HG02981 (cell line): Measurements from ENCODE around the gene KRT77.
"Not testable (repeated sequence)": the region's sequence is repeated elsewhere in the genome, so short reads cannot be mapped to it uniquely, and the experiment has no call there.

Experiments
- ATAC-seq: cut with Tn5 transposase; IDR thresholded peaks from one replicate; pipeline ENCODE4 v1.9.1; 2021; ENCODE audit warnings: mild to moderate bottlenecking, moderate library complexity; ENCODE audit not compliant: unreplicated experiment

Gene KRT77

DNA sequence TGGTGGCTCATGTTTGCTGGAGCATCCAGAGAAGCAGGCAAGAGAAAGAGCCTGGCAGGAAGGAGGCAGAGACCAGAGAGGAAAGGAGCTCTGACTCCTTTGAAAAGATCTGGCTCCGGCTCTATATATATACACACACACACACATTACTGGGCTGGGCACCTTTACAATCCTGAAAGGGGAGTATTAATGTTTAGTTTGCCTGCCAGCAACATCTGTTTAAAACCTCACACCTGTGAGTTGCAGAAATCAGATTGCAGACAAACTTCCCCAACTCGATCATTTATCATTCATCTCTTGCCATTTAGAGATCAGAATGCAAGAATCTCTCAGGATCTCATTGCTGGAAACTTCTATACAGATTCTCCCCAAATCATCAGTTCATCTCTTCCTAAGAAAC, at the start of gene KRT77:
TSS of gene KRT77 (minus strand) at position 101 of the 400 bp plus-strand sequence. CDS start at position 11, 90 bp downstream.
- no peak for ATAC-seq

GRCh38 chr12:52752516-52752915, 49.2 kb upstream of the KRT77 start:
- no peak for ATAC-seq

DNA sequence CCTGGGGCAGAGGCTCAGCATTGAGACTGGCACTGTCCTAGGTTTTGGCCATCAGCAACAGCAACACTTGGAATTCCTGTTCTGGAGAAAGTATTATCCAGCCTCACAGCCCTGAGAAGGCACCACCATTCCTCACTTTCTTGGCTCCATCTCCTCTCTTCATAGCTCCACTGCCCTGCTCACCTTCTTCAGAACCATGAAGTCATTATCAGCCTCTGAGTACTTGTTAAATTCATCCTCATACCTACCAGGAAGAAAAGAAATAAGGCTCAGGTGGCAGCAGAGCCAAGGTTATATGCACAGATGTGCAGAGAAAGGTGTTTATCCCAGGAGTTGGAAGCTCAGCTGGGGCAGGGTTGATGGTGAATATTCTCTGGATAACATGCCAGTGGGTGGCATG, 48.5 kb upstream of the KRT77 start:
- ATAC-seq, result no peak

DNA sequence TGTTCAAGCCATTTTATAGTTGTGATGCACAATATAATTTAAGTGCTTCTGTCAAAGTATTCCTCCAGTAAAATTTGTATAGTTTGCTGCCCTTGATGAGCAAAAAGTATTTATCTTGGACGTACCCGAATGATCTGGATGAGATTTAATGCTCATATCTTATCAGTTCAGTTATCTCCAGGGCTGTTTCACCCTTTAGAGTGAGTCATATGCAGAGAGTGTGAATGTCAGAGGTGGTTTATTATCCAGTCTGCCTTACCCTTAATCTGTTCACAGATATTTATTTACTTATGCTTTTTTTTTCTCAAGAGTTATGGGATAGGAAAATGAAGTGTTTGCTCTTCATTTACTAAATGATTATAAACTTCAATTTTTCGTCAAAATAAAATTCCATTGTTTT, 47.2 kb upstream of the KRT77 start:
- not testable (repeated sequence) for ATAC-seq

DNA sequence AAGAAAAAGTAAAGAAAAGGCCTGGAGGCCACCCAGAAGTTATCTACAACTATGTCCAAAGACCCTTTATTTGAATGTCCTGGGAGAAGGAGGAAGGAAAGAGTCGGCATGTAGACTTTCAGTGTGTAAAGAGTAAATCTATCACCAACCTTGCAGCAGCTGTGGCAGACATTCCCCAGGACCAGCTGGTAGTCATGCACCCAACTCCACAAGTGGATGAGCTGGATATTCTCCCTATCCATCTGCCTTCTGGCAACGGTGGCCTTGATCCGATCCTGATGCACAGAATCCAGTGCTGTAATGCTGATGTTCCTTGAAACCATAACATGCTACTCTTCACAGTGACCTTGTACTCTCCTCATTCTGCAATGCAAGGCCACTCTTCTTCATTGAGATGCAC, 46.5 kb upstream of the KRT77 start:
- no peak for ATAC-seq

DNA sequence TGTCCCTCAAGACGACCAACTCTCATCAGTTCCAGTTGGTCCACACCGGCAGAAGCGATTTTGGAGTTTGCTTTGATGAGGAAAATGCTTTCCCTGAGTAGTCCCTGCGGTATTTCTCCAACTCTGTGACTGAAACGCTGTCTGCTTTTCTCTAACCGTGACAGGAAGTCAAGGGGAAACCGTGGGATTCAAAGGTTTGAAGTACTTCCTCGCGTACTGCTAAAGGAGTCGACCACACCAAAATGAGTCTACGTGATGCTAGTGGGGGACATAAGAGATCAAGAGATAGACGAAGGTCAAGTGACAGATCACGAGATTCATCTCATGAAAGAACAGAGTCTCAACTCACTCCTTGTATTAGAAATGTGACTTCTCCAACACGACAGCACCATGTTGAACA, 45.3 kb upstream of the KRT77 start:
- no peak for ATAC-seq

GRCh38 chr12:52745554-52745953, 42.2 kb upstream of the KRT77 start:
- ATAC-seq, result no peak

GRCh38 chr12:52744493-52745156, 41.3 kb upstream of the KRT77 start:
- no peak for ATAC-seq

DNA sequence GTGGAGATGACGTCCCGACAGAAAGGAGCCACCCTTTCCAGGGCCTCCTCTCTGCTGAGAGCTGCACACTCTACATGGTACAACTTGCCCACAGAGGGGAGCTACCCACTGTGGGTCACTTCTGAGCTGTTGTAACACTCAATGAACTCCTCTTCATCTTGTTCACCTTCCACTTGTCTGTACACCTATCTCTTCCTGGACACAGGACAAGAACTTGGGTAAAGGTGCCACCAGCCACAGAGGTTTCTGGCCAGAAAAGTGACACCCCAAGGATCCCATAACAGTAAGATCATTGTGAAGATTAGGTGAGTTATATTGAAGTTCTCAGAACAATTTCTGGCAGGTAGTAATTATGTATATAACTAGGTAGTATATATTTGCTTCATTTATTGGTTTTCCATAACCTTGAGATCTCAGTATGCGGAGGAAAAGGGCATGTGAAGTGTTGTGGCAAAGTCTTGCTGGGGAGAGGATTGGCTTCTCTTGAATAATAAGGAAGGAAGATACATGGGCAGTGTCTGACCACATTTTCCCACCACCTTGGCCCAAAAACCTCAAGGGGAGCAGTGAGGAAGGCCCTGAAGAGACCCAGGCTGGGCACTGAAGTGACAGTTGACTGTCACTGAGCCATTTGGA, 39.6 kb upstream of the KRT77 start:
- no peak for ATAC-seq

- ATAC-seq, result no peak
Observed at GRCh38 chr12:52742196-52742580, 38.9 kb upstream of the KRT77 start.

DNA sequence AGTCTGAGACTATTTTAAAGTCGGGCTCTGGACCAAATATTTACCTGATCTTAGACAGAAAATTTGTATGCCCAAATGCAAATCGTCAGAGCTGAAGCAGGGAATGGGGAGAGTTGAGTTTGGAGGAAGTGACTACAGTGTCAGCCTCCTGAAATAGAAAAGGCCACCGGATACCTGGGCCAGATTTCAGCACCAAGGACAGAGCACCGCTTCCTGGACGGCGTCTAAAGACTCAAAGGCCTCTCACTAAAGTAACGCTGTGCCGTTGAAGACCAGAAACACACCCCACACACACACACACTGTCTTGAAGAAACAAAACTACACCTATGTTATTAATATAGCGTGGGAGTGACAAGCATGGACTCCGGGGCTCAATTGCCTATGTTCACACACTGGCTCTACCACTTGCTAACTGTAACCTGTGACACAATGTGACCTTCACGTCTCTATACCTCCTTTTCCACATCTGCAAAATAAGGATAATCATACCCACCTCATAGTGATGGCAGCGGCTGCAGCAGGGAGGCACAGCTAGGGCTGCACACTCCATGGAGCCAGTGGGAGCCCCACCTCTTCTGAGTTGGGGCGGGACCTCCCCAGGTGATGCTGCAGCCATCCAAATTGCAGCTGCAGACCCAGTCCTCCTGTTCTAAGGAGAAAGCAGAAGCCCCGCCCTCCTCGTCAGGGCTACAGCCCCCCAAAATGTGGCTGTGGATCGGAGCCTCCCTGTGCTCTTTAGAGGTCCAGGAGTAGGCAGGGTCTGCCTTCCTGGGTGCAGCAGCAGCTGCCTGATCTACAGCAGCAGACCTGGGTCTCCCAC, 38.3 kb upstream of the KRT77 start:
- no peak for ATAC-seq

DNA sequence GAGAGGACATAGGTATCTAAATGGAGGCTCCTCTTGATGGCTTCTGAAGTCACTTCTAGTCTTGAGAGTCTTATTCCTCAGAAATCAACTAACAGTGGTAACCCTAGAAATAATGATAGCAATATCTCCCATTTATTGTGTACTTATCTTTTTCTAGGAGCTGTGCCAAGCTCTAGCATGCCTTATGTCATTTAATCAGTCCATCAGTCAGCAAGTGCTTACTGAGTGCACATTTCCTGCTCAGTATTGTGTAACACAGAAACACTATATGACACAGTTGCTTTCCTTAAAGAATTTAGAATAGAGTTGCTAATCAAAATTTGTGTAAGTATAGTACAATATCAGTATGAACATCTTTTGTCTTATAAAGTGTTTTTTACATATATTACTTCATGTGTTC, 37.3 kb upstream of the KRT77 start:
- ATAC-seq, result no peak

- ATAC-seq, result no peak
Observed at GRCh38 chr12:52739963-52740362, 36.6 kb upstream of the KRT77 start.

GRCh38 chr12:52735816-52736632, 32.7 kb upstream of the KRT77 start:
- ATAC-seq, result no peak

GRCh38 chr12:52735106-52735505, 31.8 kb upstream of the KRT77 start:
- no peak for ATAC-seq

- no peak for ATAC-seq
Observed at GRCh38 chr12:52730793-52731192, 27.5 kb upstream of the KRT77 start.

GRCh38 chr12:52730383-52730782, 27.1 kb upstream of the KRT77 start:
- ATAC-seq, result no peak

- no peak for ATAC-seq
Observed at GRCh38 chr12:52729147-52729546, 25.8 kb upstream of the KRT77 start.

DNA sequence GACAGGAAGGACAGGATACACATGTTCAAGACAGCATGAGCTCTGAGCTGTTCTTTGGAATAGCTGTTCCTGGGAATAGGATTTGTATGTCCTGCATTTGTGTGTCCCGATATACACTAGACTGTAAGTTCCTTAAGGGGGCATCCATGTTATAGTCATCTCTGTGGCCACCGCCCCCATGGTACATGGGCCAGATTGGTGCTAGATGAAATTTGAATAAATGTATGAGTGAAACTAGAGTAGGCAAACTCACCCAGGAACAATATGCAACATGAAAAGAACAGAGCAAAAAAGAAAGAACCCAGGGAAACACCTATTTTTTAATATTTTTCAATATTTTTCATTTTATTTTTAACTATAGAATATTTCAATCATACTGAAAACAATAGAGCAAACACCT, 25.1 kb upstream of the KRT77 start:
- ATAC-seq, result no peak

DNA sequence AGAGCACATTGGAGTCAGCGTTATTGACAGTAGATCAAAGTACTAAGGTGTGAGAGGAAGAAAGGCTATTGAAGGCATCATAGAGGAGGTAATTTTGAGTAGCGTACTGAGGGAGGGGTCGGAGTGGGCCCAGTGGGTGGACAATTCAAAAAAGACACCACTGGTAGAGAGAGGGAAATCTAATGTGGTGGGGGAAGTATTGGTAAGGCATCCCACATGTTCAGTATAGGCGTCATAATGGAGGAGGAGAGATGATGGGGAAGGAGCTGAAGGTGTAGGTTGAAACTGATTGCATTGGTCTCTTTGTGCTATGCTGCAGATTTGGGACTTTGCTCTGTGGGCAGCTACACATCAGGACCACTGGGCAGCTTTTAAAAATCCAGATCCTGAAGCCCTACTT, 23.7 kb upstream of the KRT77 start:
- no peak for ATAC-seq

- no peak for ATAC-seq
Observed at GRCh38 chr12:52726451-52726850, 23.1 kb upstream of the KRT77 start.
